Esophagus squamous epithelium (tissue), 4 donors: Measurements from ENCODE around the gene SV2B.

Experiments
- POLR2A ChIP-seq, 4 donors: fragments of 450-650 bp; IDR thresholded peaks; one replicate each; pipeline ENCODE4 v1.6.1; 2017; ENCODE audit warnings: antibody characterized with exemption in 4 of 4, mild to moderate bottlenecking in 4 of 4, moderate library complexity in 3 of 4
- TF ChIP-seq, protein P1 (sequence below), 6 experiments: fragments of 450-650 bp in 4 of 6; fragments of 200-600 bp in 2 of 6; sonication (generic) in 2 of 6; IDR thresholded peaks; one replicate each; pipeline ENCODE4 v1.5.1; 2016 to 2019; ENCODE audit warnings: antibody characterized with exemption in 6 of 6, mild to moderate bottlenecking in 4 of 6, moderate library complexity in 4 of 6

DNA sequence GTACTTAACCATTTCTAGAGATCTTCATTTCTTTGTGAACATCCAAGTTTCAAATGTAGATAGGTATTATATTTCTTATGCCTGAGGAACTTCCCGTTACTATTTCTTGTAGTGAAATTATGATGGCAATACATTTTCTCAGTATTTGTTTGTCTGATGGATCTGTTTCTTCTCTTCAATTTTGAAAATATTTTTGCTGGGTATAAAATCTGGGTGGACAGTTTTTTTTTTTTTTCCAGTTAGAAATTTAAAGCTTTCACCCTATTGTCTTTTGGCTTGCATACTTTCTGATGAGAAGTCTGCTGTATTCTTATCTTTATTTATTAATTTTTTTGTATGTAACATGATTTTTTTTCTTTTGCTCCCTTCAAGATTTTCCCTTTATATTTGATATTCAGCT, 175.8 kb downstream of the SV2B start:
- TF ChIP-seq POLR2A (IDR thresholded peaks at IDR 0.05): no peak
- TF ChIP-seq, protein P1, sequence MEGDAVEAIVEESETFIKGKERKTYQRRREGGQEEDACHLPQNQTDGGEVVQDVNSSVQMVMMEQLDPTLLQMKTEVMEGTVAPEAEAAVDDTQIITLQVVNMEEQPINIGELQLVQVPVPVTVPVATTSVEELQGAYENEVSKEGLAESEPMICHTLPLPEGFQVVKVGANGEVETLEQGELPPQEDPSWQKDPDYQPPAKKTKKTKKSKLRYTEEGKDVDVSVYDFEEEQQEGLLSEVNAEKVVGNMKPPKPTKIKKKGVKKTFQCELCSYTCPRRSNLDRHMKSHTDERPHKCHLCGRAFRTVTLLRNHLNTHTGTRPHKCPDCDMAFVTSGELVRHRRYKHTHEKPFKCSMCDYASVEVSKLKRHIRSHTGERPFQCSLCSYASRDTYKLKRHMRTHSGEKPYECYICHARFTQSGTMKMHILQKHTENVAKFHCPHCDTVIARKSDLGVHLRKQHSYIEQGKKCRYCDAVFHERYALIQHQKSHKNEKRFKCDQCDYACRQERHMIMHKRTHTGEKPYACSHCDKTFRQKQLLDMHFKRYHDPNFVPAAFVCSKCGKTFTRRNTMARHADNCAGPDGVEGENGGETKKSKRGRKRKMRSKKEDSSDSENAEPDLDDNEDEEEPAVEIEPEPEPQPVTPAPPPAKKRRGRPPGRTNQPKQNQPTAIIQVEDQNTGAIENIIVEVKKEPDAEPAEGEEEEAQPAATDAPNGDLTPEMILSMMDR (IDR thresholded peaks at IDR 0.05): no peak
